SU-DHL-6 (cell line): ENCODE measurements around the gene IGSF6.

Experiments used
- H2AFZ ChIP-seq: fragments of 200-600 bp; sonication (generic); 2 replicates; pipeline ENCODE4 v1.6.1; 2014; ENCODE audit warnings: low read depth, mild to moderate bottlenecking, moderate library complexity, mixed read lengths, antibody characterized with exemption, low read length; ENCODE audit not compliant: severe bottlenecking
- H3F3A ChIP-seq: fragments of 200-600 bp; shearing (Covaris generic); 2 replicates; pipeline ENCODE4 v1.6.0; 2016; ENCODE audit warnings: antibody characterized with exemption, mild to moderate bottlenecking; ENCODE audit not compliant: insufficient read depth
- H3K27ac ChIP-seq: fragments of 200-600 bp; sonication (generic); 2 replicates; pipeline ENCODE4 v1.5.1; 2016; ENCODE audit warnings: low read depth, mild to moderate bottlenecking, low read length, moderate library complexity, mixed read lengths
- H3K27me3 ChIP-seq: fragments of 200-600 bp; sonication (generic), shearing (Covaris generic); 2 replicates; pipeline ENCODE4 v1.6.0; 2014; ENCODE audit warnings: mild to moderate bottlenecking, low read length
- H3K36me3 ChIP-seq: fragments of 200-600 bp; sonication (generic); 2 replicates; pipeline ENCODE4 v1.6.1; 2014; ENCODE audit warnings: mild to moderate bottlenecking, low read length, mixed read lengths
- H3K4me2 ChIP-seq: fragments of 300-600, 200-600 bp; shearing (Covaris generic), sonication (generic); 2 replicates; pipeline ENCODE4 v1.6.0; 2014; ENCODE audit warnings: low read length, low read depth, mild to moderate bottlenecking; ENCODE audit not compliant: poor library complexity, severe bottlenecking
- H3K4me3 ChIP-seq: fragments of 200-600 bp; sonication (generic); 2 replicates; pipeline ENCODE4 v1.5.1; 2014; ENCODE audit warnings: antibody characterized with exemption, low read length, mild to moderate bottlenecking, mixed read lengths; ENCODE audit not compliant: insufficient read depth, poor library complexity, severe bottlenecking
- H3K79me2 ChIP-seq: fragments of 200-600 bp; sonication (generic); 2 replicates; pipeline ENCODE4 v1.6.1; 2014; ENCODE audit warnings: mild to moderate bottlenecking, low read length, moderate library complexity; ENCODE audit not compliant: insufficient read depth
- H3K9ac ChIP-seq: fragments of 200-600 bp; sonication (generic); 2 replicates; pipeline ENCODE4 v1.7.0; 2014; ENCODE audit warnings: mild to moderate bottlenecking, low read length
- H3K9me2 ChIP-seq: fragments of 200-600 bp; sonication (generic); replicated peaks from 2 replicates; pipeline ENCODE4 v1.6.1; 2014; ENCODE audit warnings: low read length; ENCODE audit not compliant: insufficient read depth
- H3K9me3 ChIP-seq: fragments of 200-600 bp; sonication (generic); 2 replicates; pipeline ENCODE4 v1.6.1; 2014; ENCODE audit warnings: low read length, mixed read lengths; ENCODE audit not compliant: insufficient read depth
- H4K20me1 ChIP-seq: fragments of 200-600 bp; sonication (generic); 2 replicates; pipeline ENCODE4 v1.6.1; 2014; ENCODE audit warnings: low read depth, mild to moderate bottlenecking, antibody characterized with exemption, low read length, moderate library complexity, mixed read lengths
- EZH2phosphoT487 ChIP-seq: fragments of 200-600 bp; sonication (generic), shearing (Covaris generic); conservative IDR thresholded peaks from 2 replicates; pipeline ENCODE4 v1.6.1; 2018; ENCODE audit warnings: mild to moderate bottlenecking, antibody characterized with exemption, low read length, moderate library complexity, mixed read lengths
- TF ChIP-seq, protein P1 (sequence below): fragments of 200-600 bp; sonication (generic); IDR thresholded peaks from one replicate; pipeline ENCODE4 v1.5.1; 2017; ENCODE audit warnings: antibody characterized with exemption, mild to moderate bottlenecking, low read length, moderate library complexity; ENCODE audit not compliant: insufficient read depth, poor library complexity, severe bottlenecking

The IGSF6 gene

DNA sequence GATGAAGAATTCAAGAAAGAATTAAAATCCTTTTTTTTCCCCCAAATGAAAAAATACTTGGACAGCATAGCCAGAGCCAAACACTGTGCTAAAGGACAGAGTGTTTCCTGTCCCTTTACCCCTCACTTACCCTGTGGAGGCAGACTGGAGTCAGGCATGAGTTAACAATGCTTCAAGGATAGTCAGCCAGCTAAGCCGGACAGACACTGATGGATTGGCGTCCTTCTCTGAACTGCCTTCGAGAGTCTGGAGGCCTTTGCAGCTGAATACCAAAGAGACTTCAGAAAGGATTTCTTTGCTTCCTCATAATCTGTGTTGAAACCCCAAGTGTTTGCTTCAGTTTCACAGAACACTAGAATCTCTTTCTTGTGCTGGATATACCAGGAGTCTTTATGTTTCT, 48.5 kb downstream of the IGSF6 start:
- Histone ChIP-seq H3K9me3 (no peaks in the 10 kb centered on the region), H3K27me3 (no peaks in the 10 kb centered on the region), H3K9ac (no peak overlapping the region), H3K36me3 (no peaks in the 10 kb centered on the region), H4K20me1 (peaks cover 25% of the 10 kb centered on the region; the same call in 1 of the 2 replicates), H3K27ac (no peak overlapping the region), H3K4me3 (no peak overlapping the region), H3K79me2 (peaks cover 87% of the 10 kb centered on the region), H3K9me2 (no peaks in the 10 kb centered on the region), H3F3A (peaks cover 6% of the 10 kb centered on the region; the same call in 1 of the 2 replicates), H2AFZ (no peak overlapping the region), H3K4me2 (no peak overlapping the region)
- no peak for TF ChIP-seq EZH2phosphoT487
- TF ChIP-seq, protein P1, sequence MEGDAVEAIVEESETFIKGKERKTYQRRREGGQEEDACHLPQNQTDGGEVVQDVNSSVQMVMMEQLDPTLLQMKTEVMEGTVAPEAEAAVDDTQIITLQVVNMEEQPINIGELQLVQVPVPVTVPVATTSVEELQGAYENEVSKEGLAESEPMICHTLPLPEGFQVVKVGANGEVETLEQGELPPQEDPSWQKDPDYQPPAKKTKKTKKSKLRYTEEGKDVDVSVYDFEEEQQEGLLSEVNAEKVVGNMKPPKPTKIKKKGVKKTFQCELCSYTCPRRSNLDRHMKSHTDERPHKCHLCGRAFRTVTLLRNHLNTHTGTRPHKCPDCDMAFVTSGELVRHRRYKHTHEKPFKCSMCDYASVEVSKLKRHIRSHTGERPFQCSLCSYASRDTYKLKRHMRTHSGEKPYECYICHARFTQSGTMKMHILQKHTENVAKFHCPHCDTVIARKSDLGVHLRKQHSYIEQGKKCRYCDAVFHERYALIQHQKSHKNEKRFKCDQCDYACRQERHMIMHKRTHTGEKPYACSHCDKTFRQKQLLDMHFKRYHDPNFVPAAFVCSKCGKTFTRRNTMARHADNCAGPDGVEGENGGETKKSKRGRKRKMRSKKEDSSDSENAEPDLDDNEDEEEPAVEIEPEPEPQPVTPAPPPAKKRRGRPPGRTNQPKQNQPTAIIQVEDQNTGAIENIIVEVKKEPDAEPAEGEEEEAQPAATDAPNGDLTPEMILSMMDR, result no peak

DNA sequence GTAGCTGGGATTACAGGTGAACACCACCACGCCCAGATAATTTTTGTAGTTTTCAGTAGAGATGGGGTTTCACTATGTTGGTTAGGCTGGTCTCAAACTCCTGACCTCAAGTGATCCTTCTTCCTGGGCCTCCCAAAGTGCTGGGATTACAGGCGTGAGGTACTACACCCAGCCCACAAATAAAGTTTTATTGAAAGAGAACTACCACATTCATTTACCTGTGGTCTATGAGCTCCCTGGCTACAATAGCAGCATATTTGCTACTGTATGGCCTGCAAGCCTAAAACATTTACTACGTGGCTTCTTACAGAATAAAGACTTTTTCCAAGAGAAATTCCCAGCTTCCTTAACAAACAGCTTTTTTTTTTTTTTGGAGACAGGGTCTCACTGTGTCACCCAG, 49.6 kb downstream of the IGSF6 start:
- Histone ChIP-seq H3K4me3 (no peak overlapping the region), H4K20me1 (peaks cover 25% of the 10 kb centered on the region; the same call in 1 of the 2 replicates), H3K27me3 (no peaks in the 10 kb centered on the region), H3K9ac (no peak overlapping the region), H3K36me3 (no peaks in the 10 kb centered on the region), H2AFZ (no peak overlapping the region), H3K79me2 (peaks cover 76% of the 10 kb centered on the region), H3K9me3 (no peaks in the 10 kb centered on the region), H3K4me2 (no peak overlapping the region), H3F3A (peaks cover 6% of the 10 kb centered on the region; the same call in 1 of the 2 replicates), H3K9me2 (no peaks in the 10 kb centered on the region), H3K27ac (no peak overlapping the region)
- TF ChIP-seq, protein P1, result no peak
- no peak for TF ChIP-seq EZH2phosphoT487

DNA sequence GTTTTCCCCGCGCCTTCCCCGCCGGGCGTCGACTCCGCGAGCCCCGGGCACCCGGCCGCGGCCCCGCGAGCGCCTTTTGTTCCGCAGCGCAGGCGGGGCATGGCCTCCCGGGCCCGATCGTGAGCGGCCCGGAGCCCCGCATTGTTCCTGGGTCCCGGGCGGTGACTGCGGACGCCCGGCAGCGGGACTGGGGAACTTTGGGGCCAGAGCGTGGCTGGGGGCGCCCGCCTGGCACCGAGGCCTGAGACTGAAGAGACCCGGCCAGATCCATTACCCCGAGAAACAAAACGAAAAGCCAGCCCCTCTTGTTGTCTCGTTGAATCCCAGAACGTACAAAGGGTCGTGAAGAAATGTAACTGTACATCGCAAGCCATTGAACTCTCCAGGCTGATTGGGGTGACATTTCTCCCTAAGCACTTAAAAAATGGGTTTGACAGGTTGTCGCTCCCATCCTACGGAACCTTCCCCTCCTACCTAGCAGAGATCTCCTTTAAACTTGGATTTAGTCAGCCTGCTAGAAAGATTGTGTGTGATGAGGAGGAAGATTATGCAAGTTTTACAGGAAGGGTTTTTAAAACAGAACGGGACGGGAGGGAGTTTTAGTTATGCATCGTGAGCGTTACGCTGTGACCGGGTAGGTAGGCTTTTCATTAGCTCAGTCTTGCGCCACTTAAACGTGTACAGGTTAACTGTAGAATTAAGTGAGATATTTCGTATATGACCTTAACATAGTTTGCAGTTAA, 52.2 kb downstream of the IGSF6 start:
- Histone ChIP-seq H3K9ac (peak overlapping the region; percentile 88), H3F3A (peaks cover 6% of the 10 kb centered on the region; the same call in 1 of the 2 replicates), H2AFZ (no peak overlapping the region), H3K4me3 (peak overlapping the region; percentile 87), H3K27ac (peak overlapping the region; percentile 84), H3K36me3 (no peaks in the 10 kb centered on the region), H3K27me3 (no peaks in the 10 kb centered on the region), H4K20me1 (peaks cover 22% of the 10 kb centered on the region; the same call in 1 of the 2 replicates), H3K4me2 (peak overlapping the region; percentile 76), H3K9me3 (no peaks in the 10 kb centered on the region), H3K9me2 (no peaks in the 10 kb centered on the region), H3K79me2 (peaks cover 51% of the 10 kb centered on the region)
- no peak for TF ChIP-seq EZH2phosphoT487
